ENCODE results near the gene HOXD9. TPM values are rescaled to one million over a fixed set of nuclear protein-coding genes. Genes with fewer than 3 reads are reported as not detected.

HOXD9 gene
- polyA plus RNA-seq, 3 donors, result not detected

DNA sequence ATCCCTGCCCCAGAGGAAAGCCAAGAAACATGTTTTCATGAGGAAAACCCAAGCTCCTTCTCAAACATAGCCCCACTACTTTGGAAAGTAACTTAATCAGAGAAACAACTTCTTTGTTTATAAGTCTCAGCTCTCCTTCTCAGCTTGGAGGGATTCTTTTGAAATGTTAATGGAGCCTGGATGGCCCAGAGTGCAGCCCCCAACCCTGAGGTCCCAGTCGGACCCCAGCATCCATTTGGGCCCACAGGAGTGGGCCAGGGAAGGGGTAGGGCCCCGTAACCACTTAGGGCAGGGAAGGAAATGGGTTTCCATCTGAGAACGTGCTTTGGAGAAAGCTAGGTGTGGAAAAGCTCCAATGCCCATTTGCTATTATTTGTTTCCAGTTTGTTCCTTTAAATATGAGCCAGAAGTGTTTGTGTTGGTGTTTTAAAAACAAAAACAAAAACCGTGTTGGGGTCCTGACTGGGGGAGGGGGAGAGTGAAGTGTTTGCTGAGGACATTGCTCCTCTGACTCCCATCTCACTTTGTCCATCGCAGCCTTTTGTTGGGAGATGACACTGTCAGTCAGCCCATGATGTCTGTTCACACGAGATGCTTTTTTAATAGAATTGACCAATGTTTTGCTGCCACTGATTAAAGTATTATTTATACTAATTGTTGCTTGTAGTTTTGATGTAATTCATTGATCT, 33.0 kb downstream of the HOXD9 start:
- intact Hi-C loops (cut with micrococcal nuclease), result no loop called here
- 11% methylated on average over 2 of the region's 6 CpGs for WGBS (ENCODE audit: insufficient coverage)
- Histone ChIP-seq H3K79me2 (ENCODE audit: insufficient read depth, low read length) (no peaks in the 10 kb centered on the region), H3K4me2 (replicated peaks; ENCODE audit: extremely low read depth, low read length, poor library complexity, severe bottlenecking) (no peak overlapping the region), H3K4me3 (replicated peaks in 1 of 3; ENCODE audit: low read depth in 2 of 3, low read length in 3 of 3) (no peak overlapping the region), H3K9ac (ENCODE audit: insufficient read depth, low read length, poor library complexity, severe bottlenecking) (no peak overlapping the region), H4K20me1 (ENCODE audit: insufficient read depth, low read length) (no peaks in the 10 kb centered on the region), H3K27me3 (ENCODE audit: control insufficient read depth in 2 of 2, insufficient read depth in 2 of 2, low read length in 2 of 2) (peaks cover 91 to 100% of the 10 kb centered on the region in 2 donors), H3K27ac (ENCODE audit: low read depth in 1 of 2, low read length in 2 of 2) (no peak overlapping the region), H3K36me3 (replicated peaks in 1 of 2; ENCODE audit: control insufficient read depth in 1 of 2, insufficient read depth in 2 of 2, low read length in 2 of 2) (no peaks in the 10 kb centered on the region), H3K4me1 (ENCODE audit: control insufficient read depth in 1 of 2, insufficient read depth in 2 of 2, low read length in 2 of 2) (no peaks in the 10 kb centered on the region), H2AFZ (ENCODE audit: insufficient read depth, low read depth, low read length, poor library complexity, severe bottlenecking) (no peak overlapping the region), H3K9me3 (replicated peaks in 1 of 2; ENCODE audit: control insufficient read depth in 1 of 2, insufficient read depth in 1 of 2, low read length in 2 of 2) (peaks cover 0 to 41% of the 10 kb centered on the region in 2 donors)
- H3K27me3 Mint-ChIP-seq (ENCODE audit: low read depth in 3 of 3), result peaks cover 92 to 100% (median 96%) of the 10 kb centered on the region in 3 donors
- peaks cover 12% of the 10 kb centered on the region for H3K4me1 Mint-ChIP-seq
- H3K27ac Mint-ChIP-seq, result no peak overlapping the region
- H3K4me3 Mint-ChIP-seq, result peak overlapping the region in 1 of 2 donors; percentile 72
- DNase-seq, result no peak
- peaks cover 0 to 34% (median 12%) of the 10 kb centered on the region in 7 donors for H3K9me3 Mint-ChIP-seq
- TF ChIP-seq, protein P1, sequence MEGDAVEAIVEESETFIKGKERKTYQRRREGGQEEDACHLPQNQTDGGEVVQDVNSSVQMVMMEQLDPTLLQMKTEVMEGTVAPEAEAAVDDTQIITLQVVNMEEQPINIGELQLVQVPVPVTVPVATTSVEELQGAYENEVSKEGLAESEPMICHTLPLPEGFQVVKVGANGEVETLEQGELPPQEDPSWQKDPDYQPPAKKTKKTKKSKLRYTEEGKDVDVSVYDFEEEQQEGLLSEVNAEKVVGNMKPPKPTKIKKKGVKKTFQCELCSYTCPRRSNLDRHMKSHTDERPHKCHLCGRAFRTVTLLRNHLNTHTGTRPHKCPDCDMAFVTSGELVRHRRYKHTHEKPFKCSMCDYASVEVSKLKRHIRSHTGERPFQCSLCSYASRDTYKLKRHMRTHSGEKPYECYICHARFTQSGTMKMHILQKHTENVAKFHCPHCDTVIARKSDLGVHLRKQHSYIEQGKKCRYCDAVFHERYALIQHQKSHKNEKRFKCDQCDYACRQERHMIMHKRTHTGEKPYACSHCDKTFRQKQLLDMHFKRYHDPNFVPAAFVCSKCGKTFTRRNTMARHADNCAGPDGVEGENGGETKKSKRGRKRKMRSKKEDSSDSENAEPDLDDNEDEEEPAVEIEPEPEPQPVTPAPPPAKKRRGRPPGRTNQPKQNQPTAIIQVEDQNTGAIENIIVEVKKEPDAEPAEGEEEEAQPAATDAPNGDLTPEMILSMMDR (IDR thresholded peaks at IDR 0.05), result no peak
- H3K36me3 Mint-ChIP-seq, result peaks cover 0 to 4% of the 10 kb centered on the region in 2 donors

DNA sequence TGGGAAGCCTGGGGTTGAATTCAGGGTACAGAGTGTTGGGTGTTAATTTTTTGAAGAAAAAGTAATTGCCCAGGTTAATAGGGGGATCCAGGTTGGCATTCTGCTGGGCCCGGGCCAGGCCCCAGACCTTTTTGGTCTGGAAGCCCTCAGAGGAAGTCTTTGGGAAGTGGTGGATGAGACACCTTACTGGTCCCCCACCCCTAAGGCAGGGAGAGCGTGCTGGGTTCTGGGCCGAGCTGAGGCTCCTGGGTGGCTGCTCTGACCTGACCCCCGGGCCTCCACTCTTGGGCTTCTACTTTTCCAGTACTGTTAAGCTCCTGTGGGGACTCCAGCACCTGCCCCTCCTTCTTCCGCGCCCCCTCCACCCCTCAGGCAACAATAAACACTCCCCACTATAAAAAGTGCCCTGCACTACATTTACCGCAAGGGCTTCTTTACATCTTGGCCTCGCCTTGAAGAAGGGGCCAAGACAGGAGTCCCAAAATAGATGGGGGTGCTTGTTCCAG, 33.8 kb downstream of the HOXD9 start:
- no peak overlapping the region for H3K27ac Mint-ChIP-seq
- Histone ChIP-seq H3K9ac (ENCODE audit: insufficient read depth, low read length, poor library complexity, severe bottlenecking) (no peak overlapping the region), H3K79me2 (ENCODE audit: insufficient read depth, low read length) (no peaks in the 10 kb centered on the region), H3K4me1 (ENCODE audit: control insufficient read depth in 1 of 2, insufficient read depth in 2 of 2, low read length in 2 of 2) (no peaks in the 10 kb centered on the region), H2AFZ (ENCODE audit: insufficient read depth, low read depth, low read length, poor library complexity, severe bottlenecking) (no peak overlapping the region), H3K27me3 (ENCODE audit: control insufficient read depth in 2 of 2, insufficient read depth in 2 of 2, low read length in 2 of 2) (peaks cover 89 to 100% of the 10 kb centered on the region in 2 donors), H3K9me3 (replicated peaks in 1 of 2; ENCODE audit: control insufficient read depth in 1 of 2, insufficient read depth in 1 of 2, low read length in 2 of 2) (peaks cover 4 to 39% of the 10 kb centered on the region in 2 donors), H3K27ac (ENCODE audit: low read depth in 1 of 2, low read length in 2 of 2) (no peak overlapping the region), H4K20me1 (ENCODE audit: insufficient read depth, low read length) (no peaks in the 10 kb centered on the region), H3K4me3 (replicated peaks in 1 of 3; ENCODE audit: low read depth in 2 of 3, low read length in 3 of 3) (no peak overlapping the region), H3K36me3 (replicated peaks in 1 of 2; ENCODE audit: control insufficient read depth in 1 of 2, insufficient read depth in 2 of 2, low read length in 2 of 2) (no peaks in the 10 kb centered on the region), H3K4me2 (replicated peaks; ENCODE audit: extremely low read depth, low read length, poor library complexity, severe bottlenecking) (no peak overlapping the region)
- TF ChIP-seq, protein P1 (IDR thresholded peaks at IDR 0.05), result no peak
- no peak for DNase-seq
- WGBS (ENCODE audit: insufficient coverage), result 15% methylated on average over 4 of the region's 8 CpGs
- peaks cover 92 to 100% (median 96%) of the 10 kb centered on the region in 3 donors for H3K27me3 Mint-ChIP-seq (ENCODE audit: low read depth in 3 of 3)
- peaks cover 0 to 2% of the 10 kb centered on the region in 2 donors for H3K36me3 Mint-ChIP-seq
- intact Hi-C loops (cut with micrococcal nuclease), result no loop called here
- peak overlapping the region in 1 of 2 donors; percentile 63 for H3K4me3 Mint-ChIP-seq
- peaks cover 11% of the 10 kb centered on the region for H3K4me1 Mint-ChIP-seq
- peaks cover 0 to 37% (median 12%) of the 10 kb centered on the region in 7 donors for H3K9me3 Mint-ChIP-seq

Measured in CD14-positive monocyte (primary cell).